ENCODE data around the gene IL1R1. TPM values are rescaled to one million over a fixed set of nuclear protein-coding genes. Genes with fewer than 3 reads are reported as not detected.
A peak's percentile ranks its signal among the peaks of the same experiment; 100 is the strongest.

Gene IL1R1
- total and polyA plus RNA-seq, 2 of the 4 experiments (the other 2 are of a cell fraction), result 6.5 to 13.8 TPM

DNA sequence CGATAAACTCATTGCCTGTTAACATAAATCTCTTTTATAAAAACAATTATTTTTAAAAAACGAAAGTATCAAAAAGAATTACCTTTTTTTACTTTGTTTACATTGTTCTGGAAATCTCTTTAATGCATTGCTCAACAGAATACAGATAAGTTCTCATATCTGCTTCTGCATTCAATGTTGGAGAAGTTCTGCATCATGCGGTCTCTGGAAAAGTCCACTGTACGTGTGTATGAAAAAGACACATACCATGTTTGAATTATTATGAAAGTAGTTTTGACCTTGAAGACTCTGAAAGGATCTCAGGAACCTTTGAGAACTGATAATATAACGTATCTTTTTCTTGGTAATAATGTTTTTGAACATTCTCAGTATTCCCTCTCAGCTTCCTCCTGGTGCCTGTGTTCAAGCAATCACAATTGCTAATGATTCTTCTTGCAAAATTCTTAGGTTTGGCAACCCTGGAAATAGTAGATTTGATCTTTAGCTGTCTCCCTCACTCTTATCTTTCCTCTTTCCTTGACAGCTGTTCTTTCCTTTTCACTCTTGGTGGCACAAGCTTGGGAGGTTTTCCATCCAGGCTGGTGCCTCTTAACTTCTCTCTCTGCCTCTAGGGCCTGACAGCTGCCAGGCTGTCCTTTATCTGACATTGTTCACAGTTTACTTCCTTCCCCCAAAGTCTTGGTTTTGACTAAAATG is 12.4 kb upstream of the IL1R1 start:
- Histone ChIP-seq H3K4ac (ENCODE audit: low read depth, low read length) (peak overlapping the region; percentile 58; the same call in 1 of the 2 replicates), H3K23ac (ENCODE audit: low read depth, low read length) (no peak overlapping the region), H3K4me2 (ENCODE audit: low read depth, low read length) (no peak overlapping the region), H2BK15ac (ENCODE audit: low read depth, low read length) (0 out of 3 replicates have a peak overlapping the region, but pooled peaks have one; percentile 2), H3K4me1 (ENCODE audit: control insufficient read depth, insufficient read depth, low read length) (peaks cover 17% of the 10 kb centered on the region), H3K27me3 (ENCODE audit: control insufficient read depth, insufficient read depth, low read length) (no peaks in the 10 kb centered on the region), H3K14ac (replicated peaks; ENCODE audit: low read depth, low read length) (peak overlapping the region; percentile 72), H3K4me3 (ENCODE audit: insufficient read depth, low read depth, low read length) (no peak overlapping the region), H3K36me3 (ENCODE audit: control insufficient read depth, insufficient read depth, low read length) (no peaks in the 10 kb centered on the region), H3K79me1 (ENCODE audit: low read depth in 1 of 2, low read length in 2 of 2) (peaks cover 4 to 8% of the 10 kb centered on the region in 2 experiments; a peak in 2 of 4 replicates), H4K5ac (ENCODE audit: low read depth, low read length) (peak overlapping the region; percentile 17; the same call in 1 of the 2 replicates), H3K9ac (ENCODE audit: low read depth, low read length) (no peak overlapping the region), H3K18ac (ENCODE audit: low read depth, low read length) (peak overlapping the region; percentile 58), H2AFZ (replicated peaks; ENCODE audit: low read length, poor library complexity) (no peak overlapping the region), H3K9me3 (ENCODE audit: control insufficient read depth, insufficient read depth, low read length) (no peaks in the 10 kb centered on the region), H4K91ac (ENCODE audit: insufficient read depth, low read depth, low read length) (peak overlapping the region; percentile 24; the same call in 1 of the 2 replicates), H3K56ac (ENCODE audit: extremely low read depth, insufficient read depth, low read length) (no peak overlapping the region), H2AK9ac (replicated peaks; ENCODE audit: low read depth, low read length, poor library complexity) (no peak overlapping the region), H2BK5ac (ENCODE audit: low read depth, low read length, poor library complexity, severe bottlenecking) (no peak overlapping the region), H3K27ac (ENCODE audit: insufficient read depth, low read length) (peak overlapping the region; percentile 61; the same call in 1 of the 2 replicates), H4K20me1 (ENCODE audit: insufficient read depth, low read length) (no peaks in the 10 kb centered on the region), H2AK5ac (ENCODE audit: low read depth, low read length) (peak overlapping the region; percentile 94; the same call in 1 of the 2 replicates), H3K9me1 (ENCODE audit: insufficient read depth, low read length) (peaks cover 9% of the 10 kb centered on the region; the same call in 1 of the 2 replicates), H2BK20ac (ENCODE audit: low read depth, low read length) (no peak overlapping the region; the same call in 1 of the 2 replicates), H2BK120ac (ENCODE audit: low read depth, low read length) (peak overlapping the region; percentile 26; the same call in 1 of the 2 replicates), H4K8ac (ENCODE audit: low read depth in 2 of 2, low read length in 2 of 2) (no peak overlapping the region)
- dilution Hi-C loops (cut with HindIII; ENCODE audit: low sequenced_read_pairs, unreplicated experiment), result no loop called here
- TF ChIP-seq ELK1 (IDR thresholded peaks at IDR 0.05; ENCODE audit: borderline replicate concordance, low read depth, low read length), result no peak
- TF ChIP-seq CEBPB (IDR thresholded peaks at IDR 0.05; ENCODE audit: low read depth, low read length), result no peak
- TF ChIP-seq RFX5 (IDR thresholded peaks at IDR 0.05; ENCODE audit: low read depth, low read length), result no peak
- no peak for TF ChIP-seq CHD1 (IDR thresholded peaks at IDR 0.05; ENCODE audit: low read depth, low read length)
- no peak for TF ChIP-seq BHLHE40 (IDR thresholded peaks at IDR 0.05; ENCODE audit: low read depth, low read length)
- TF ChIP-seq MAZ (IDR thresholded peaks at IDR 0.05; ENCODE audit: borderline replicate concordance, low read depth, low read length), result no peak
- no TSS peak for BruUV-seq (replicated peaks)
- DNase-seq (no peak), ATAC-seq (ENCODE audit: low read depth) (0 out of 2 replicates have a peak, but pooled peaks have one; percentile 9)
- CTCF ChIA-PET, result no interaction called here
- 100% methylated on average over 1 of the region's 5 CpGs; no CpG with 5 or more reads in 1 of the 2 experiments for whole genome bisulfite sequencing, 2 experiments (ENCODE audit: extremely low coverage in 2 of 2, insufficient read length in 1 of 2)
- in situ Hi-C loops (cut with MboI; ENCODE audit: low sequenced_read_pairs), result no loop called here
- intact Hi-C loops (cut with micrococcal nuclease), result loop anchor here (5.0 kb wide), 1 partner anchor 108 kb away; no protein-coding TSS in a partner anchor
- POLR2A ChIA-PET (ENCODE audit: unreplicated experiment), result no interaction called here

All from IMR-90 (cell line).